Karpas-422 (cell line): ENCODE data around the gene CPLANE2. TPM values are rescaled to one million over a fixed set of nuclear protein-coding genes. Genes with fewer than 3 reads are reported as not detected.
"Not testable (repeated sequence)": the region's sequence is repeated elsewhere in the genome, so short reads cannot be mapped to it uniquely, and the experiment has no call there.

Experiments
- DNase-seq: peaks from one replicate; pipeline ENCODE4 v3.0.0-alpha.2; 2015
- H2AFZ ChIP-seq: fragments of 200-600 bp; sonication (generic); 2 replicates; pipeline ENCODE4 v1.6.1; 2014; ENCODE audit warnings: antibody characterized with exemption, low read length, mixed read lengths
- H3K27ac ChIP-seq: fragments of 200-600 bp; sonication (generic); 2 replicates; pipeline ENCODE4 v1.5.1; 2014; ENCODE audit warnings: mild to moderate bottlenecking, low read length, moderate library complexity
- H3K27me3 ChIP-seq: fragments of 200-600 bp; sonication (generic); 2 replicates; pipeline ENCODE4 v1.6.1; 2014; ENCODE audit warnings: low read length, mixed read lengths
- H3K36me3 ChIP-seq: fragments of 200-600 bp; sonication (generic); 2 replicates; pipeline ENCODE4 v1.6.1; 2014; ENCODE audit warnings: low read length, mixed read lengths; ENCODE audit not compliant: insufficient read depth
- H3K4me1 ChIP-seq: fragments of 200-600 bp; sonication (generic); 2 replicates; pipeline ENCODE4 v1.6.1; 2014; ENCODE audit warnings: mild to moderate bottlenecking, low read length, mixed read lengths
- H3K4me2 ChIP-seq: fragments of 200-600 bp; sonication (generic); 2 replicates; pipeline ENCODE4 v1.6.1; 2014; ENCODE audit warnings: low read length, low read depth, mild to moderate bottlenecking; ENCODE audit not compliant: poor library complexity, severe bottlenecking
- H3K4me3 ChIP-seq: fragments of 200-600 bp; sonication (generic); 2 replicates; pipeline ENCODE4 v1.5.1; 2014; ENCODE audit warnings: mild to moderate bottlenecking, antibody characterized with exemption, low read length, mixed read lengths
- H3K79me2 ChIP-seq: fragments of 200-600 bp; sonication (generic); 2 replicates; pipeline ENCODE4 v1.6.1; 2014; ENCODE audit warnings: mild to moderate bottlenecking, low read length, mixed read lengths
- H3K9ac ChIP-seq: fragments of 200-600 bp; sonication (generic); 2 replicates; pipeline ENCODE4 v1.6.0; 2014; ENCODE audit warnings: low read length
- H3K9me2 ChIP-seq: fragments of 200-600 bp; sonication (generic), shearing (Covaris generic); replicated peaks from 2 replicates; pipeline ENCODE4 v1.6.0; 2014; ENCODE audit warnings: mild to moderate bottlenecking, low read length, moderate library complexity; ENCODE audit not compliant: insufficient read depth
- H3K9me3 ChIP-seq: fragments of 300-700, 200-600 bp; sonication (generic); 2 replicates; pipeline ENCODE4 v1.6.1; 2014; ENCODE audit warnings: low read length, mixed read lengths
- H4K20me1 ChIP-seq: fragments of 200-600 bp; sonication (generic); 2 replicates; pipeline ENCODE4 v1.6.1; 2014; ENCODE audit warnings: mild to moderate bottlenecking, antibody characterized with exemption, low read length, low read depth; ENCODE audit not compliant: insufficient read depth
- total RNA-seq: library from RNA; depleted of rRNA; stranded (reverse); fragments of >200 nt; shearing (Covaris generic); gene quantifications from 2 replicates; pipeline ENCODE4 v1.2.3, GENCODE V29; 2014; ENCODE audit warnings: low replicate concordance

CPLANE2 gene
- total RNA-seq, 1 experiment from 2014 or later, result 2.6 TPM

- Histone ChIP-seq H3K9me2 (no peaks in the 10 kb centered on the region), H3K9me3 (no peaks in the 10 kb centered on the region), H3K79me2 (no peaks in the 10 kb centered on the region; the same call in 1 of the 2 replicates), H3K27me3 (no peaks in the 10 kb centered on the region), H3K4me3 (no peak overlapping the region), H3K36me3 (no peaks in the 10 kb centered on the region), H3K9ac (no peak overlapping the region), H3K4me2 (no peak overlapping the region), H4K20me1 (no peaks in the 10 kb centered on the region), H3K4me1 (peaks cover 26% of the 10 kb centered on the region), H2AFZ (no peak overlapping the region), H3K27ac (no peak overlapping the region)
- no peak for DNase-seq
Observed at GRCh38 chr1:16231331-16232315, 5.4 kb downstream of the CPLANE2 start.

- DNase-seq, result no peak
- Histone ChIP-seq H3K36me3 (no peaks in the 10 kb centered on the region), H2AFZ (no peak overlapping the region), H4K20me1 (no peaks in the 10 kb centered on the region), H3K4me3 (no peak overlapping the region), H3K27ac (no peak overlapping the region), H3K79me2 (no peaks in the 10 kb centered on the region; the same call in 1 of the 2 replicates), H3K9me2 (no peaks in the 10 kb centered on the region), H3K9ac (no peak overlapping the region), H3K9me3 (no peaks in the 10 kb centered on the region), H3K27me3 (no peaks in the 10 kb centered on the region), H3K4me2 (no peak overlapping the region), H3K4me1 (peaks cover 17% of the 10 kb centered on the region)
Observed at GRCh38 chr1:16230744-16231143, 6.2 kb downstream of the CPLANE2 start.

- Histone ChIP-seq H3K9me3 (no peaks in the 10 kb centered on the region), H4K20me1 (no peaks in the 10 kb centered on the region), H3K9ac (peak overlapping the region; percentile 53), H3K36me3 (no peaks in the 10 kb centered on the region), H3K27me3 (no peaks in the 10 kb centered on the region), H3K79me2 (no peaks in the 10 kb centered on the region; the same call in 1 of the 2 replicates), H3K9me2 (no peaks in the 10 kb centered on the region), H3K4me2 (peak overlapping the region; percentile 46), H3K4me1 (peaks cover 17% of the 10 kb centered on the region), H3K4me3 (no peak overlapping the region), H3K27ac (peak overlapping the region; percentile 59), H2AFZ (no peak overlapping the region; the same call in 1 of the 2 replicates)
- DNase-seq, result no peak
Observed at GRCh38 chr1:16229976-16230740, 6.8 kb downstream of the CPLANE2 start.

GRCh38 chr1:16226490-16227179 lies 10.3 kb downstream of the CPLANE2 start:
- no peak for DNase-seq
- H3K9me3 ChIP-seq, result no peaks in the 10 kb centered on the region
- H3K27me3 ChIP-seq, result no peaks in the 10 kb centered on the region
- H3K36me3 ChIP-seq, result no peaks in the 10 kb centered on the region
- no peaks in the 10 kb centered on the region for H3K79me2 ChIP-seq
- H3K4me3 ChIP-seq, result no peak overlapping the region
- no peaks in the 10 kb centered on the region for H4K20me1 ChIP-seq
- no peaks in the 10 kb centered on the region for H3K9me2 ChIP-seq
- H3K4me2 ChIP-seq, result no peak overlapping the region
- peaks cover 17% of the 10 kb centered on the region for H3K4me1 ChIP-seq
- H2AFZ ChIP-seq, result no peak overlapping the region
- no peak overlapping the region for H3K9ac ChIP-seq
- no peak overlapping the region for H3K27ac ChIP-seq

GRCh38 chr1:16226129-16226489 lies 10.9 kb downstream of the CPLANE2 start:
- Histone ChIP-seq H3K4me2 (no peak overlapping the region), H3K9me3 (no peaks in the 10 kb centered on the region), H3K9me2 (no peaks in the 10 kb centered on the region), H3K36me3 (no peaks in the 10 kb centered on the region), H3K4me3 (no peak overlapping the region), H3K27ac (no peak overlapping the region), H3K4me1 (peaks cover 17% of the 10 kb centered on the region), H4K20me1 (no peaks in the 10 kb centered on the region), H3K79me2 (no peaks in the 10 kb centered on the region), H3K27me3 (no peaks in the 10 kb centered on the region), H3K9ac (no peak overlapping the region), H2AFZ (no peak overlapping the region)
- DNase-seq, result no peak

GRCh38 chr1:16224472-16224871 lies 12.5 kb downstream of the CPLANE2 start:
- DNase-seq, result no peak
- Histone ChIP-seq H3K36me3 (no peaks in the 10 kb centered on the region), H3K4me2 (no peak overlapping the region), H3K4me1 (peaks cover 4% of the 10 kb centered on the region), H3K27me3 (no peaks in the 10 kb centered on the region), H3K4me3 (no peak overlapping the region), H3K27ac (no peak overlapping the region), H3K9me2 (no peaks in the 10 kb centered on the region), H4K20me1 (no peaks in the 10 kb centered on the region), H3K9ac (no peak overlapping the region), H3K79me2 (no peaks in the 10 kb centered on the region), H3K9me3 (no peaks in the 10 kb centered on the region), H2AFZ (no peak overlapping the region)

GRCh38 chr1:16222716-16223115 lies 14.3 kb downstream of the CPLANE2 start:
- not testable (repeated sequence) for H3K79me2 ChIP-seq, H2AFZ ChIP-seq, H3K27me3 ChIP-seq, H3K9me2 ChIP-seq, H3K4me1 ChIP-seq, H4K20me1 ChIP-seq, H3K4me3 ChIP-seq, H3K4me2 ChIP-seq, DNase-seq, H3K36me3 ChIP-seq, H3K27ac ChIP-seq, H3K9ac ChIP-seq, H3K9me3 ChIP-seq

- no peaks in the 10 kb centered on the region for H3K9me3 ChIP-seq
- no peak overlapping the region for H3K27ac ChIP-seq
- H3K36me3 ChIP-seq, result no peaks in the 10 kb centered on the region
- no peaks in the 10 kb centered on the region for H4K20me1 ChIP-seq
- DNase-seq, result no peak
- no peaks in the 10 kb centered on the region for H3K9me2 ChIP-seq
- H3K9ac ChIP-seq, result no peak overlapping the region
- no peak overlapping the region for H3K4me3 ChIP-seq
- no peaks in the 10 kb centered on the region for H3K27me3 ChIP-seq
- H3K79me2 ChIP-seq, result no peaks in the 10 kb centered on the region
- no peak overlapping the region for H2AFZ ChIP-seq
- no peak overlapping the region for H3K4me2 ChIP-seq
- H3K4me1 ChIP-seq, result no peaks in the 10 kb centered on the region
Observed at GRCh38 chr1:16221499-16221898, 15.5 kb downstream of the CPLANE2 start.
